Right ventricle myocardium inferior (tissue), 1 donor: ENCODE measurements around the gene BEST2. TPM values are rescaled to one million over a fixed set of nuclear protein-coding genes. Genes with fewer than 3 reads are reported as not detected.
A peak's percentile ranks its signal among the peaks of the same experiment; 100 is the strongest.
"Not testable (repeated sequence)": the region's sequence is repeated elsewhere in the genome, so short reads cannot be mapped to it uniquely, and the experiment has no call there.

ENCODE experiments used
- ATAC-seq: fragments of 200-7000 bp; cut with Tn5 transposase; one replicate; pipeline ENCODE4 v1.9.1; 2020; ENCODE audit warnings: mild to moderate bottlenecking, moderate library complexity
- DNase-seq: peaks from one replicate; pipeline ENCODE4 v3.0.0; 2021; ENCODE audit errors: missing footprints
- intact Hi-C: fragments of 100-400 bp; cut with DNase I; formaldehyde crosslinking; loops from one replicate; pipeline ENCODE4 v1.11.0; 2022
- long read RNA-seq: library from polyadenylated mRNA; unstranded; transcript quantifications from one replicate; pipeline ENCODE4 v2.0.0, GENCODE V29; 2021
- total RNA-seq: library from RNA; stranded (reverse); fragmentation: NEBNext Ultra II Directional; extraction: Animal tissue kit (Norgen Biotek cat#: 25700); gene quantifications from one replicate; pipeline ENCODE4 v1.2.1, GENCODE V29; 2021
- donor health status: DM: no; HTN: yes; CAD: no; lungs with severe emphysema.

Gene BEST2
- not detected for total RNA-seq
- long read RNA-seq, result 0 reads

GRCh38 chr19:12751635-12752034, at the start of gene BEST2:
Gene BEST2, plus strand, starts transcription at chr19:12751791. Its CDS starts 802 bp downstream, at chr19:12752593.
- no peak for DNase-seq

GRCh38 chr19:12703046-12703445, 48.5 kb upstream of the BEST2 start:
- DNase-seq (no peak), ATAC-seq (no peak)
- intact Hi-C loops, result no loop called here

More at GRCh38 chr19:12751635-12752034, at the start of gene BEST2:
- ATAC-seq, result no peak
- intact Hi-C loops, result no loop called here

- intact Hi-C loops, result no loop called here
- ATAC-seq, result no peak
- DNase-seq, result no peak
Observed at GRCh38 chr19:12705169-12705568, 46.4 kb upstream of the BEST2 start.

GRCh38 chr19:12705654-12706331, 45.8 kb upstream of the BEST2 start:
- DNase-seq (no peak), ATAC-seq (no peak)
- intact Hi-C loops, result no loop called here

- intact Hi-C loops, result no loop called here
- ATAC-seq (no peak), DNase-seq (no peak)
Observed at GRCh38 chr19:12706332-12706718, 45.3 kb upstream of the BEST2 start.

GRCh38 chr19:12708641-12709040, 43.0 kb upstream of the BEST2 start:
- ATAC-seq (no peak), DNase-seq (no peak)
- intact Hi-C loops, result no loop called here

- ATAC-seq (no peak), DNase-seq (no peak)
Observed at GRCh38 chr19:12711187-12711586, 40.4 kb upstream of the BEST2 start.

GRCh38 chr19:12712077-12712476, 39.5 kb upstream of the BEST2 start:
- DNase-seq, intact Hi-C loops, ATAC-seq: not testable (repeated sequence)

More at GRCh38 chr19:12711187-12711586, 40.4 kb upstream of the BEST2 start:
- intact Hi-C loops, result no loop called here

GRCh38 chr19:12713304-12713703, 38.3 kb upstream of the BEST2 start:
- DNase-seq, ATAC-seq, intact Hi-C loops: not testable (repeated sequence)

GRCh38 chr19:12715102-12715501, 36.5 kb upstream of the BEST2 start:
- DNase-seq, result no peak
- intact Hi-C loops, result no loop called here
- peak; percentile 7 for ATAC-seq

GRCh38 chr19:12715929-12716328, 35.7 kb upstream of the BEST2 start:
- intact Hi-C loops, result no loop called here
- DNase-seq (no peak), ATAC-seq (no peak)

GRCh38 chr19:12720296-12720695, 31.3 kb upstream of the BEST2 start:
- DNase-seq (no peak), ATAC-seq (no peak)
- intact Hi-C loops, result loop anchor here (5.0 kb wide), 1 partner anchor 38 kb away; the partner anchor contains the start of gene DHPS

- ATAC-seq, result peak; percentile 21
- DNase-seq, result no peak
- intact Hi-C loops, result loop anchor here (5.0 kb wide), 1 partner anchor 39 kb away; the partner anchor contains the start of gene DHPS
Observed at GRCh38 chr19:12720851-12721655, 30.5 kb upstream of the BEST2 start.

GRCh38 chr19:12721656-12722565, 29.7 kb upstream of the BEST2 start:
- DNase-seq (peak; percentile 83), ATAC-seq (peak; percentile 56)
- intact Hi-C loops, result loop anchor here (5.0 kb wide), 1 partner anchor 40 kb away; the partner anchor contains the start of gene DHPS

- DNase-seq (peak; percentile 98), ATAC-seq (peak; percentile 92)
- intact Hi-C loops, result loop anchor here (5.0 kb wide), 1 partner anchor 40 kb away; the partner anchor contains the start of gene DHPS
Observed at GRCh38 chr19:12722566-12723380, 28.8 kb upstream of the BEST2 start.

- ATAC-seq (no peak), DNase-seq (no peak)
- intact Hi-C loops, result loop anchor here (5.0 kb wide), 1 partner anchor 41 kb away; the partner anchor contains the start of gene DHPS
Observed at GRCh38 chr19:12723381-12723640, 28.3 kb upstream of the BEST2 start.

- intact Hi-C loops, result loop anchor here (1.0 to 5.0 kb wide), 2 partner anchors 10 to 42 kb away; partner anchors contain the start of genes DHPS and TRIR
- DNase-seq (no peak), ATAC-seq (peak; percentile 45)
Observed at GRCh38 chr19:12723641-12724426, 27.8 kb upstream of the BEST2 start, which contains the start of gene TNPO2. Gene TNPO2, minus strand, starts transcription at chr19:12723932. Its CDS starts 2,955 bp downstream, at chr19:12720977.
